ENCODE results near the gene MALSU1. TPM values are rescaled to one million over a fixed set of nuclear protein-coding genes. Genes with fewer than 3 reads are reported as not detected.

Gene MALSU1
- total and polyA plus RNA-seq, 2 of the 13 experiments (the other 11 are each of a cell fraction or from before 2014, with no cell fraction given), result 72.0 to 141 TPM

DNA sequence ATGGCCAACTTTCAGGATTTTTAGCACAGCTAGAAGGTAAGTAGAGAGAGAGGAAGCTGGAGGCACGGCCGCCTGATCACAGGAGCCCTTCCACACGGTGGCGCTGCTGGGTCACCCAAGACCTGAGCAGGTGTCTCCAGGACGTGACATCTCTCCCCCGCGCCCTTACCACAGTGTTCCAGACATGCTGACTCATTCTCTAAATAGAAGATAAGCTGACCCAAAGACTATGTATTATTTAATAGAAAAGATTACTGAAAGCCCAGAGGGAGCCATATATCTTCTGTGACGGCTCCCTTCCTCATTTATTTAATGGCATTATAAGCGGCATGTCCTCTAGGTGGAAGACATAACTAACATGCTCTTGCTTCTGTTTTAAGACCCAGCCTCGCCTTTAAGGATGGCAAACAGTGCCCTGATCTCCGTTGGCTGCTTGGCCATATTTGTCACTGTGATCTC, 26.0 kb upstream of the MALSU1 start (continued):
- TF ChIP-seq, protein P1, sequence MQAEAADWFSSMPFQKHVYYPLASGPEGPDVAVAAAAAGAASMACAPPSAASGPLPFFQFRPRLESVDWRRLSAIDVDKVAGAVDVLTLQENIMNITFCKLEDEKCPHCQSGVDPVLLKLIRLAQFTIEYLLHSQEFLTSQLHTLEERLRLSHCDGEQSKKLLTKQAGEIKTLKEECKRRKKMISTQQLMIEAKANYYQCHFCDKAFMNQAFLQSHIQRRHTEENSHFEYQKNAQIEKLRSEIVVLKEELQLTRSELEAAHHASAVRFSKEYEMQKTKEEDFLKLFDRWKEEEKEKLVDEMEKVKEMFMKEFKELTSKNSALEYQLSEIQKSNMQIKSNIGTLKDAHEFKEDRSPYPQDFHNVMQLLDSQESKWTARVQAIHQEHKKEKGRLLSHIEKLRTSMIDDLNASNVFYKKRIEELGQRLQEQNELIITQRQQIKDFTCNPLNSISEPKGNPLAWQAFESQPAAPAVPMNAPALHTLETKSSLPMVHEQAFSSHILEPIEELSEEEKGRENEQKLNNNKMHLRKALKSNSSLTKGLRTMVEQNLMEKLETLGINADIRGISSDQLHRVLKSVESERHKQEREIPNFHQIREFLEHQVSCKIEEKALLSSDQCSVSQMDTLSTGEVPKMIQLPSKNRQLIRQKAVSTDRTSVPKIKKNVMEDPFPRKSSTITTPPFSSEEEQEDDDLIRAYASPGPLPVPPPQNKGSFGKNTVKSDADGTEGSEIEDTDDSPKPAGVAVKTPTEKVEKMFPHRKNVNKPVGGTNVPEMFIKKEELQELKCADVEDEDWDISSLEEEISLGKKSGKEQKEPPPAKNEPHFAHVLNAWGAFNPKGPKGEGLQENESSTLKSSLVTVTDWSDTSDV (CRISPR knock-in tag; IDR thresholded peaks at IDR 0.05), result no peak
- TF ChIP-seq, protein P2, sequence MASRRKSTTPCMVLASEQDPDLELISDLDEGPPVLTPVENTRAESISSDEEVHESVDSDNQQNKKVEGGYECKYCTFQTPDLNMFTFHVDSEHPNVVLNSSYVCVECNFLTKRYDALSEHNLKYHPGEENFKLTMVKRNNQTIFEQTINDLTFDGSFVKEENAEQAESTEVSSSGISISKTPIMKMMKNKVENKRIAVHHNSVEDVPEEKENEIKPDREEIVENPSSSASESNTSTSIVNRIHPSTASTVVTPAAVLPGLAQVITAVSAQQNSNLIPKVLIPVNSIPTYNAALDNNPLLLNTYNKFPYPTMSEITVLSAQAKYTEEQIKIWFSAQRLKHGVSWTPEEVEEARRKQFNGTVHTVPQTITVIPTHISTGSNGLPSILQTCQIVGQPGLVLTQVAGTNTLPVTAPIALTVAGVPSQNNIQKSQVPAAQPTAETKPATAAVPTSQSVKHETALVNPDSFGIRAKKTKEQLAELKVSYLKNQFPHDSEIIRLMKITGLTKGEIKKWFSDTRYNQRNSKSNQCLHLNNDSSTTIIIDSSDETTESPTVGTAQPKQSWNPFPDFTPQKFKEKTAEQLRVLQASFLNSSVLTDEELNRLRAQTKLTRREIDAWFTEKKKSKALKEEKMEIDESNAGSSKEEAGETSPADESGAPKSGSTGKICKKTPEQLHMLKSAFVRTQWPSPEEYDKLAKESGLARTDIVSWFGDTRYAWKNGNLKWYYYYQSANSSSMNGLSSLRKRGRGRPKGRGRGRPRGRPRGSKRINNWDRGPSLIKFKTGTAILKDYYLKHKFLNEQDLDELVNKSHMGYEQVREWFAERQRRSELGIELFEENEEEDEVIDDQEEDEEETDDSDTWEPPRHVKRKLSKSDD (CRISPR knock-in tag; IDR thresholded peaks at IDR 0.05; ENCODE audit: low read depth), result no peak
- TF ChIP-seq, protein P3, sequence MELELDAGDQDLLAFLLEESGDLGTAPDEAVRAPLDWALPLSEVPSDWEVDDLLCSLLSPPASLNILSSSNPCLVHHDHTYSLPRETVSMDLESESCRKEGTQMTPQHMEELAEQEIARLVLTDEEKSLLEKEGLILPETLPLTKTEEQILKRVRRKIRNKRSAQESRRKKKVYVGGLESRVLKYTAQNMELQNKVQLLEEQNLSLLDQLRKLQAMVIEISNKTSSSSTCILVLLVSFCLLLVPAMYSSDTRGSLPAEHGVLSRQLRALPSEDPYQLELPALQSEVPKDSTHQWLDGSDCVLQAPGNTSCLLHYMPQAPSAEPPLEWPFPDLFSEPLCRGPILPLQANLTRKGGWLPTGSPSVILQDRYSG (CRISPR knock-in tag; IDR thresholded peaks at IDR 0.05), result no peak
- TF ChIP-seq ZFP36 (IDR thresholded peaks at IDR 0.05; ENCODE audit: borderline replicate concordance, low read depth, low read length, partially characterized antibody), result no peak
- TF ChIP-seq ZSCAN30 (CRISPR knock-in tag; IDR thresholded peaks at IDR 0.05), result 0 out of 2 replicates have a peak, but pooled peaks have one; percentile 33
- TF ChIP-seq, protein P4, sequence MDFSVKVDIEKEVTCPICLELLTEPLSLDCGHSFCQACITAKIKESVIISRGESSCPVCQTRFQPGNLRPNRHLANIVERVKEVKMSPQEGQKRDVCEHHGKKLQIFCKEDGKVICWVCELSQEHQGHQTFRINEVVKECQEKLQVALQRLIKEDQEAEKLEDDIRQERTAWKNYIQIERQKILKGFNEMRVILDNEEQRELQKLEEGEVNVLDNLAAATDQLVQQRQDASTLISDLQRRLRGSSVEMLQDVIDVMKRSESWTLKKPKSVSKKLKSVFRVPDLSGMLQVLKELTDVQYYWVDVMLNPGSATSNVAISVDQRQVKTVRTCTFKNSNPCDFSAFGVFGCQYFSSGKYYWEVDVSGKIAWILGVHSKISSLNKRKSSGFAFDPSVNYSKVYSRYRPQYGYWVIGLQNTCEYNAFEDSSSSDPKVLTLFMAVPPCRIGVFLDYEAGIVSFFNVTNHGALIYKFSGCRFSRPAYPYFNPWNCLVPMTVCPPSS (IDR thresholded peaks at IDR 0.05), result no peak
- TF ChIP-seq PCBP1 (IDR thresholded peaks at IDR 0.05; ENCODE audit: borderline replicate concordance, low read depth, low read length), result no peak
- TF ChIP-seq GATAD1 (CRISPR knock-in tag; IDR thresholded peaks at IDR 0.05), result peak; percentile 54; the same call in 1 of the 2 replicates
- TF ChIP-seq MAFF (IDR thresholded peaks at IDR 0.05; ENCODE audit: low read depth, low read length), result peak; percentile 63
- TF ChIP-seq CHCHD3 (CRISPR knock-in tag; IDR thresholded peaks at IDR 0.05), result no peak
- TF ChIP-seq, protein P5, sequence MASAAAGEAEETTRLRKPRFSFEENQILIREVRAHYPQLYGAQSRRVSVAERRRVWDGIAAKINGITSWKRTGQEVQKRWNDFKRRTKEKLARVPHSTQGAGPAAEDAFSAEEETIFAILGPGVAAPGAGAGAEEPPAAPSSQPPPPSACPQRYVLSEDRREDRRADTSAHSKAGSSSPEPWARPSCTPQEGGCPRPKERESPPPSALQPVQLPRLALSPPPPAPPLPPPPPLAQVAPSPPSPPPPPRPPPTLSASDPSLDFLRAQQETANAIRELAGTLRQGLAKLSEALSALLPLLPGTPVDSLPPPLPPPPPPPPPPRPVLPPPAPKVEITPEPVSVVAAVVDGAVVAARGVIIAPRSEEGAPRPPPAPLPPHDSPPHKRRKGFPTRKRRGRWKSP (CRISPR knock-in tag; IDR thresholded peaks at IDR 0.05), result peak; percentile 53; the same call in 1 of the 2 replicates
- TF ChIP-seq, protein P6, sequence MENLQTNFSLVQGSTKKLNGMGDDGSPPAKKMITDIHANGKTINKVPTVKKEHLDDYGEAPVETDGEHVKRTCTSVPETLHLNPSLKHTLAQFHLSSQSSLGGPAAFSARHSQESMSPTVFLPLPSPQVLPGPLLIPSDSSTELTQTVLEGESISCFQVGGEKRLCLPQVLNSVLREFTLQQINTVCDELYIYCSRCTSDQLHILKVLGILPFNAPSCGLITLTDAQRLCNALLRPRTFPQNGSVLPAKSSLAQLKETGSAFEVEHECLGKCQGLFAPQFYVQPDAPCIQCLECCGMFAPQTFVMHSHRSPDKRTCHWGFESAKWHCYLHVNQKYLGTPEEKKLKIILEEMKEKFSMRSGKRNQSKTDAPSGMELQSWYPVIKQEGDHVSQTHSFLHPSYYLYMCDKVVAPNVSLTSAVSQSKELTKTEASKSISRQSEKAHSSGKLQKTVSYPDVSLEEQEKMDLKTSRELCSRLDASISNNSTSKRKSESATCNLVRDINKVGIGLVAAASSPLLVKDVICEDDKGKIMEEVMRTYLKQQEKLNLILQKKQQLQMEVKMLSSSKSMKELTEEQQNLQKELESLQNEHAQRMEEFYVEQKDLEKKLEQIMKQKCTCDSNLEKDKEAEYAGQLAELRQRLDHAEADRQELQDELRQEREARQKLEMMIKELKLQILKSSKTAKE (CRISPR knock-in tag; IDR thresholded peaks at IDR 0.05; ENCODE audit: borderline replicate concordance), result no peak
- TF ChIP-seq, protein P7, sequence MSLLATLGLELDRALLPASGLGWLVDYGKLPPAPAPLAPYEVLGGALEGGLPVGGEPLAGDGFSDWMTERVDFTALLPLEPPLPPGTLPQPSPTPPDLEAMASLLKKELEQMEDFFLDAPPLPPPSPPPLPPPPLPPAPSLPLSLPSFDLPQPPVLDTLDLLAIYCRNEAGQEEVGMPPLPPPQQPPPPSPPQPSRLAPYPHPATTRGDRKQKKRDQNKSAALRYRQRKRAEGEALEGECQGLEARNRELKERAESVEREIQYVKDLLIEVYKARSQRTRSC (CRISPR knock-in tag; IDR thresholded peaks at IDR 0.05; ENCODE audit: low read depth), result no peak
- TF ChIP-seq KMT2B (CRISPR knock-in tag; IDR thresholded peaks at IDR 0.05), result peak; percentile 43; the same call in 1 of the 2 replicates
- TF ChIP-seq, protein P8, sequence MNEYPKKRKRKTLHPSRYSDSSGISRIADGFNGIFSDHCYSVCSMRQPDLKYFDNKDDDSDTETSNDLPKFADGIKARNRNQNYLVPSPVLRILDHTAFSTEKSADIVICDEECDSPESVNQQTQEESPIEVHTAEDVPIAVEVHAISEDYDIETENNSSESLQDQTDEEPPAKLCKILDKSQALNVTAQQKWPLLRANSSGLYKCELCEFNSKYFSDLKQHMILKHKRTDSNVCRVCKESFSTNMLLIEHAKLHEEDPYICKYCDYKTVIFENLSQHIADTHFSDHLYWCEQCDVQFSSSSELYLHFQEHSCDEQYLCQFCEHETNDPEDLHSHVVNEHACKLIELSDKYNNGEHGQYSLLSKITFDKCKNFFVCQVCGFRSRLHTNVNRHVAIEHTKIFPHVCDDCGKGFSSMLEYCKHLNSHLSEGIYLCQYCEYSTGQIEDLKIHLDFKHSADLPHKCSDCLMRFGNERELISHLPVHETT (CRISPR knock-in tag; conservative IDR thresholded peaks at IDR 0.05), result no peak
